ENCODE results near the gene ZNHIT1. TPM values are rescaled to one million over a fixed set of nuclear protein-coding genes. Genes with fewer than 3 reads are reported as not detected.

The ZNHIT1 gene
- total RNA-seq, 1 donor from 2014 or later, result 57.2 TPM

DNA sequence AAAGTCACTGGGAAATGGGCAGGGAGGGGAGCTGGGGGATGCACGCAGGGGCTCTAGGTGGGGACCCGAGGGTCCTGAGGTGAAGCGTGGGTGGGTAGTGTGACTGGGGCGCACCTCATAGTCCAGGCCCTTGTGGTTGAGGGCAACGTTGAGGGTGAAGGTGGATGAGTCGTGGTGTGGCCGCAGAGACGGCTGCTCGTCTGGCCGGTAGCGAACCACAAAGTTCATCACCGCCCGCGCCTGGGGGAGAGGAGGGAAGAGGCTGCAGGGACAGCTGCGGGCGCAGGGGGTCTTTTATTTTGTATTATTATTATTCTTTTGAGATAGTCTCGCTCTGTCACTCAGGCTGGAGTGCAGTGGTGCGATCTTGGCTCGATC is 11.3 kb upstream of the ZNHIT1 start:
- Mint-ChIP-seq H3K4me1 (ENCODE audit: low read depth) (no peaks in the 10 kb centered on the region), H3K4me3 (ENCODE audit: unreplicated experiment) (no peak overlapping the region), H3K36me3 (ENCODE audit: low read depth) (peaks cover 28% of the 10 kb centered on the region), H3K27me3 (ENCODE audit: low read depth) (peaks cover 6% of the 10 kb centered on the region), H3K9me3 (ENCODE audit: low read depth) (no peaks in the 10 kb centered on the region), H3K27ac (ENCODE audit: unreplicated experiment) (no peak overlapping the region)
- TF ChIP-seq, protein P1, sequence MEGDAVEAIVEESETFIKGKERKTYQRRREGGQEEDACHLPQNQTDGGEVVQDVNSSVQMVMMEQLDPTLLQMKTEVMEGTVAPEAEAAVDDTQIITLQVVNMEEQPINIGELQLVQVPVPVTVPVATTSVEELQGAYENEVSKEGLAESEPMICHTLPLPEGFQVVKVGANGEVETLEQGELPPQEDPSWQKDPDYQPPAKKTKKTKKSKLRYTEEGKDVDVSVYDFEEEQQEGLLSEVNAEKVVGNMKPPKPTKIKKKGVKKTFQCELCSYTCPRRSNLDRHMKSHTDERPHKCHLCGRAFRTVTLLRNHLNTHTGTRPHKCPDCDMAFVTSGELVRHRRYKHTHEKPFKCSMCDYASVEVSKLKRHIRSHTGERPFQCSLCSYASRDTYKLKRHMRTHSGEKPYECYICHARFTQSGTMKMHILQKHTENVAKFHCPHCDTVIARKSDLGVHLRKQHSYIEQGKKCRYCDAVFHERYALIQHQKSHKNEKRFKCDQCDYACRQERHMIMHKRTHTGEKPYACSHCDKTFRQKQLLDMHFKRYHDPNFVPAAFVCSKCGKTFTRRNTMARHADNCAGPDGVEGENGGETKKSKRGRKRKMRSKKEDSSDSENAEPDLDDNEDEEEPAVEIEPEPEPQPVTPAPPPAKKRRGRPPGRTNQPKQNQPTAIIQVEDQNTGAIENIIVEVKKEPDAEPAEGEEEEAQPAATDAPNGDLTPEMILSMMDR (IDR thresholded peaks at IDR 0.05), result no peak
- no peak for DNase-seq (ENCODE audit: low spot score)

DNA sequence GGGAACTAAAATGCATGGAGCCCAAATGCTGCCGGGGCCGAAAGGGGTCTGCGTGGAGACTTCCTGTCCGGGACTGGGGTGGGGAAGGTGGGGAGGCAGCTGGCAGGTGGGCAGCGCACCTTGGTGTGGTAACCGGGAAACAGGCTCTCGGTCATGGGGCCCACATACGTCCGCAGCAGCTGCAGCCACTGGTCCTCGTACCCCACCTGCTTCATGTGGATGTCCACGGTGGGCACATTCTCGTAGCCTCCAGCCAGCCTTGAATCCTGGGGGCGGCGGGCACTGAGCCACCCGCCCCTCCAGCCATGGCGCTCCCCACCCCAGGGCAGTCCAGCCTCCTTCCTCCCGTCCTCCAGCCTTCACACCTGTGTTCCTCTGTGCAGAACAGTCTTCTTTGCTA is 10.5 kb upstream of the ZNHIT1 start:
- Mint-ChIP-seq H3K36me3 (ENCODE audit: low read depth) (peaks cover 31% of the 10 kb centered on the region), H3K27ac (ENCODE audit: unreplicated experiment) (no peak overlapping the region), H3K4me1 (ENCODE audit: low read depth) (no peaks in the 10 kb centered on the region), H3K27me3 (ENCODE audit: low read depth) (peaks cover 5% of the 10 kb centered on the region), H3K9me3 (ENCODE audit: low read depth) (no peaks in the 10 kb centered on the region), H3K4me3 (ENCODE audit: unreplicated experiment) (no peak overlapping the region)
- TF ChIP-seq, protein P1 (IDR thresholded peaks at IDR 0.05), result no peak
- DNase-seq (ENCODE audit: low spot score), result no peak

DNA sequence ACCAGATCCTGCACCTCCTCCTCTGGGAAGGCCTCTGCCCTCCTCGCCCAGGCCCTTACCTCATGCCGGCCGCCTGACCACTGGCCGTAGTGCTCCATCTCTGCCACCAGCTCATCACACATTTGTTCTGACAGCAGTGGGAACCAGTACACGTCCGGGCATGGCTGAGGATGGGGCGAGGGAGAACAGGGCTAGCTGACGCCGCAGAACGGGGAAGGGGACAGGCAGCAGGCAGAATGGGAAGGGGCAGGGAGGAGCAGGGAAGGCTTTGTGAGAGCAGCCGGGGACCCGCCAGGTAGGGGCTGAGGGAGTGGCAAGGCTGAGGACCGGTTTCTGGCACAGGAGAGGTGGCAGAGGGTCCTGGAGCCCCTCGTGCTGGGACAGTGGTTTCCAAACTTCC is 9.2 kb upstream of the ZNHIT1 start:
- TF ChIP-seq, protein P1 (IDR thresholded peaks at IDR 0.05), result no peak
- peaks cover 31% of the 10 kb centered on the region for H3K36me3 Mint-ChIP-seq (ENCODE audit: low read depth)
- H3K27ac Mint-ChIP-seq (ENCODE audit: unreplicated experiment), result no peak overlapping the region
- no peak overlapping the region for H3K4me3 Mint-ChIP-seq (ENCODE audit: unreplicated experiment)
- no peaks in the 10 kb centered on the region for H3K9me3 Mint-ChIP-seq (ENCODE audit: low read depth)
- peaks cover under 1% of the 10 kb centered on the region for H3K27me3 Mint-ChIP-seq (ENCODE audit: low read depth)
- no peaks in the 10 kb centered on the region for H3K4me1 Mint-ChIP-seq (ENCODE audit: low read depth)
- no peak for DNase-seq (ENCODE audit: low spot score)

DNA sequence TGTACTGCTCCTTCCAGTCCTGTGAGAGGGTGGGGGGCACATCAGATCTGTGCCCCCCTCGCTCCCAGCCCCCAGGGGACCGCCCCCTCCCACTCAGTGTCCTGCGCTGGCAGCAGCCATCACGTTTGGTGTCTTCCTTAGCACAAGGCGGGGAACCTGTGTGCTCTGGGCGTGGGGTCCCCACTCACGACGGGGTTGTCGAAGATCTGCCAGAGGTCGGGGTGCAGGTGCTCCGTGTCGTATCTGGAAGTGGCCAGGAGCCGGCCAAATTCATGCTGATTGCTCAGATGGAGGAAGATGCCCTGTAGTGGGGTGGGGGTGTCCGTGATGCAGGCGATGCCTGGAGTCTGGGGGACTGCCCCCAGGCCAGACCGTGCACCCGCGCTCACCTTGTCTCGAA is 7.8 kb upstream of the ZNHIT1 start:
- no peak overlapping the region for H3K27ac Mint-ChIP-seq (ENCODE audit: unreplicated experiment)
- peaks cover 34% of the 10 kb centered on the region for H3K36me3 Mint-ChIP-seq (ENCODE audit: low read depth)
- H3K4me1 Mint-ChIP-seq (ENCODE audit: low read depth), result peaks cover 6% of the 10 kb centered on the region
- no peak for DNase-seq (ENCODE audit: low spot score)
- TF ChIP-seq, protein P1 (IDR thresholded peaks at IDR 0.05), result no peak
- H3K4me3 Mint-ChIP-seq (ENCODE audit: unreplicated experiment), result no peak overlapping the region
- H3K9me3 Mint-ChIP-seq (ENCODE audit: low read depth), result no peaks in the 10 kb centered on the region
- H3K27me3 Mint-ChIP-seq (ENCODE audit: low read depth), result no peaks in the 10 kb centered on the region

DNA sequence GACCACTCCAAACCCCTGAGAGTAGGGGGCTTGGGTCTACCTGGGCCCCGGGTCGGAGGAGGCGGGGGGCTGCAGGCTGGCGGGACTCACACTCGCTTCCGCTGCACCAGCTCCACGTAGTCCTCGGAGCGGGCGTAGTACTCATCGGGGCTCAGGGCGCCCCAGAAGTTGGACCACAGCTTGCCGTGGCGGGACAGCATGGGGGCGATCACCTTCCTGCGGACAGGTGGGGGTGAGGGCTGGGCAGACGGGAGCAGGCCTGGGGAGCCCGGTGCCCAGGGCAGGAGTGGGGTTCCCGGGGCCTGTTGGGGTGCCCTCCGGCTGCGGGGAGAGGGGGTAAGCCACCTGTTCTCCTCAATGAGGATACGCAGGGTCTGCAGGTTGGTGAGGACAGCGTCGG is 6.5 kb upstream of the ZNHIT1 start:
- no peak overlapping the region for H3K4me3 Mint-ChIP-seq (ENCODE audit: unreplicated experiment)
- no peak overlapping the region for H3K27ac Mint-ChIP-seq (ENCODE audit: unreplicated experiment)
- no peak for DNase-seq (ENCODE audit: low spot score)
- H3K4me1 Mint-ChIP-seq (ENCODE audit: low read depth), result peaks cover 18% of the 10 kb centered on the region
- TF ChIP-seq, protein P1 (IDR thresholded peaks at IDR 0.05), result no peak
- H3K27me3 Mint-ChIP-seq (ENCODE audit: low read depth), result no peaks in the 10 kb centered on the region
- H3K9me3 Mint-ChIP-seq (ENCODE audit: low read depth), result no peaks in the 10 kb centered on the region
- H3K36me3 Mint-ChIP-seq (ENCODE audit: low read depth), result peaks cover 27% of the 10 kb centered on the region
